Kidney (tissue), 14 donors: ENCODE measurements around the gene SYP. TPM values are rescaled to one million over a fixed set of nuclear protein-coding genes. Genes with fewer than 3 reads are reported as not detected.

Experiments
- DNase-seq, 5 donors: peaks; one replicate each; pipeline ENCODE4 v3.0.0-alpha.2; 2013 to 2020
- FAIRE-seq: peaks from 2 replicates; lab custom pipeline; 2012; peaks lifted over from hg19 to GRCh38; lab: Jason Lieb, UNC
- H3K27ac ChIP-seq, 2 donors: one replicate each; pipeline ENCODE4 v1.7.0; 2013; ENCODE audit warnings: low read depth in 2 of 2, low read length in 2 of 2, inconsistent platforms in 1 of 2
- H3K27me3 ChIP-seq: one replicate; pipeline ENCODE4 v1.7.1; 2013; ENCODE audit warnings: low read length, inconsistent platforms; ENCODE audit not compliant: control insufficient read depth, insufficient read depth
- H3K36me3 ChIP-seq, 3 donors: one replicate each; pipeline versions ENCODE4 v1.7.0 to v1.7.1; 2013; ENCODE audit warnings: low read length in 3 of 3, control low read depth in 1 of 3, inconsistent platforms in 1 of 3; ENCODE audit not compliant: insufficient read depth in 3 of 3, control insufficient read depth in 2 of 3
- H3K4me1 ChIP-seq, 3 donors: one replicate each; pipeline versions ENCODE4 v1.7.0 to v1.7.1; 2013; ENCODE audit warnings: low read length in 3 of 3, inconsistent platforms in 1 of 3, low read depth in 1 of 3; ENCODE audit not compliant: control insufficient read depth in 2 of 3, insufficient read depth in 2 of 3
- H3K4me3 ChIP-seq, 3 donors: one replicate each; pipeline versions ENCODE4 v1.7.0 to v1.8.1; 2013; ENCODE audit warnings: low read length in 3 of 3, control low read depth in 1 of 3, inconsistent platforms in 1 of 3
- H3K9ac ChIP-seq, 3 donors: one replicate each; pipeline versions ENCODE4 v1.7.0 to v1.7.1; 2013; ENCODE audit warnings: low read length in 3 of 3, control low read depth in 1 of 3, inconsistent platforms in 1 of 3
- H3K9me3 ChIP-seq, 3 donors: one replicate each; pipeline versions ENCODE4 v1.7.0 to v1.7.1; 2013; ENCODE audit warnings: low read length in 3 of 3, control low read depth in 1 of 3, inconsistent platforms in 1 of 3; ENCODE audit not compliant: control insufficient read depth in 2 of 3, insufficient read depth in 1 of 3
- intact Hi-C: fragments of 100-400 bp; cut with DNase I; formaldehyde crosslinking; loops from one replicate; pipeline ENCODE4 v1.11.1; 2022
- polyA plus RNA-seq: library from polyadenylated mRNA; stranded (reverse); fragments of 350-450 nt; fragmentation: Illumina TruSeq; extraction: RNeasy Lipid Tissue Mini Kit (QIAGEN cat#74804); gene quantifications from one replicate; pipeline ENCODE4 v1.2.3, GENCODE V29; 2014; ENCODE audit warnings: low read depth, low replicate concordance; ENCODE audit not compliant: insufficient read depth
- total RNA-seq: library from RNA; stranded (reverse); fragmentation: NEBNext Ultra II Directional; extraction: Animal tissue kit (Norgen Biotek cat#: 25700); gene quantifications from one replicate; pipeline ENCODE4 v1.2.1, GENCODE V29; 2021
- TF ChIP-seq, protein P1 (sequence below): IDR thresholded peaks from 3 replicates; pipeline ENCODE4 v1.5.1; 2012; ENCODE audit warnings: mild to moderate bottlenecking, moderate library complexity, borderline replicate concordance; ENCODE audit not compliant: insufficient read depth; ENCODE audit errors: extremely low read depth
- donor health status: control.
- donor health status: control.
- donor health status: control.
- donor health status: control.
- donor health status: control.
- donor health status: DM: yes; HTN: yes; CAD: no.
- donor health status: Normal renal cell carcinoma (clear cell type).

The SYP gene
- total and polyA plus RNA-seq, 2 donors from 2014 or later = 4.0 to 7.2 TPM

DNA sequence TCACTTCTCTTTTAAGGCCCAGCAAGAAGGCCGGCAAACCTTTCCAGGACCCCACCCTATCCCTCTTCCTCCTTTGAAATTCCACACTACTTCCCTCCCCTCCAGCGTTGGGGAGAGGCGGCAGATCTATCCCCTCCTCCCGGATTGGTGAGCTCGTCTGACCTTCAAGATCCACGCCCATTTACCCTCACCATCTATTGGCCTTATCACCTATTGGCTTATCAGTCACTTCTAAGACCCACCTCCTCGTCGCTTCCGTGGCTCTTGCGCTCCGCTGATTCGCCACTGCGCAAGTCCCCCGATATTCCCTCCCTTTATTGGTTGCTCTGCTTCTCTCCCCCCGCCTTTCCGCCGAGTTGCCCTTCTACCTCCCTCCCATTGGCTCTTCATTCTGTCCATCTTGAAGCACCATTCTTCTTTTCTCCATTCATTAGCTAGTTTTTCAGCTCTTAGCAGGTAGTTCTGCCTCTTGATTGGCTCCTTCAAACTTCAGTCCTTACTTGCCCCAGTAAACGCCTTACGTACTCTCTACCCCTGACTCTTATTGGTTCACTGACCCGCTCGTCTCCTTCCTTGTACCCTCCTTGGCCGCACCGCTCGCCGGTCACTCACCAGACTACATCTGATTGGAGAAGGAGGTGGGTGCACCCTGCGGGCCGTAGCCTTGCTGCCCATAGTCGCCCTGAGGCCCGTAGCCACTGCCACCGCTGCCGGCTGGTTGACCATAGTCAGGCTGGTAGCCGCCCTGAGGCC is 9.0 kb downstream of the SYP start:
- Histone ChIP-seq H3K36me3 (no peaks in the 10 kb centered on the region), H3K4me3 (peak overlapping the region; percentile 44 to 65 (median 54)), H3K4me1 (no peaks in the 10 kb centered on the region), H3K9me3 (no peaks in the 10 kb centered on the region), H3K27ac (peak overlapping the region; percentile 67 to 83), H3K9ac (peak overlapping the region; percentile 15 to 73 (median 55)), H3K27me3 (no peaks in the 10 kb centered on the region)
- TF ChIP-seq, protein P1, sequence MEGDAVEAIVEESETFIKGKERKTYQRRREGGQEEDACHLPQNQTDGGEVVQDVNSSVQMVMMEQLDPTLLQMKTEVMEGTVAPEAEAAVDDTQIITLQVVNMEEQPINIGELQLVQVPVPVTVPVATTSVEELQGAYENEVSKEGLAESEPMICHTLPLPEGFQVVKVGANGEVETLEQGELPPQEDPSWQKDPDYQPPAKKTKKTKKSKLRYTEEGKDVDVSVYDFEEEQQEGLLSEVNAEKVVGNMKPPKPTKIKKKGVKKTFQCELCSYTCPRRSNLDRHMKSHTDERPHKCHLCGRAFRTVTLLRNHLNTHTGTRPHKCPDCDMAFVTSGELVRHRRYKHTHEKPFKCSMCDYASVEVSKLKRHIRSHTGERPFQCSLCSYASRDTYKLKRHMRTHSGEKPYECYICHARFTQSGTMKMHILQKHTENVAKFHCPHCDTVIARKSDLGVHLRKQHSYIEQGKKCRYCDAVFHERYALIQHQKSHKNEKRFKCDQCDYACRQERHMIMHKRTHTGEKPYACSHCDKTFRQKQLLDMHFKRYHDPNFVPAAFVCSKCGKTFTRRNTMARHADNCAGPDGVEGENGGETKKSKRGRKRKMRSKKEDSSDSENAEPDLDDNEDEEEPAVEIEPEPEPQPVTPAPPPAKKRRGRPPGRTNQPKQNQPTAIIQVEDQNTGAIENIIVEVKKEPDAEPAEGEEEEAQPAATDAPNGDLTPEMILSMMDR = no peak
- FAIRE-seq (peak; percentile 100), DNase-seq (peak; percentile 95 to 98 (median 96))
- intact Hi-C loops = no loop called here

DNA sequence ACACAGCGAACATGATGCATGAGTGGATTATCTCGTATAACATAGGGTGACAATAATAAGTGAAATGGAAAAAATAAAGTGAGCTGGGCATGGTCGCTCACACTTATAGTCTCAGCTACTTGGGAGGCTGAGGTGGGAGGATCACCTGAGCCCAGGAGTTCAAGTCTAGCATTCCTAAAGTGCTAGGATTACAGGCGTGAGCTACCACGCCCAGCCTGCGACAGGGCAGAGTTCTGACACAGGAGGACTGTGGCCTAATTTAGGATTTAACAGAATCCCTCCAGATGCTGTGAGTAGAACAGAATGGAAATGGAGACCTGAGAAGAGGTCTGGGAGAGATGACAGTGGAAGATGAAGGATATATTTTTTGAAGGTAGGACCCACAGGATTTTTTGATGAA is 10.4 kb downstream of the SYP start:
- DNase-seq (no peak), FAIRE-seq (no peak)
- TF ChIP-seq, protein P1 = no peak
- Histone ChIP-seq H3K9me3 (no peaks in the 10 kb centered on the region), H3K4me1 (peaks cover 0 to 5% (median 0%) of the 10 kb centered on the region in 3 donors), H3K36me3 (no peaks in the 10 kb centered on the region), H3K27ac (no peak overlapping the region), H3K4me3 (no peak overlapping the region), H3K27me3 (no peaks in the 10 kb centered on the region), H3K9ac (no peak overlapping the region)
- intact Hi-C loops = no loop called here

DNA sequence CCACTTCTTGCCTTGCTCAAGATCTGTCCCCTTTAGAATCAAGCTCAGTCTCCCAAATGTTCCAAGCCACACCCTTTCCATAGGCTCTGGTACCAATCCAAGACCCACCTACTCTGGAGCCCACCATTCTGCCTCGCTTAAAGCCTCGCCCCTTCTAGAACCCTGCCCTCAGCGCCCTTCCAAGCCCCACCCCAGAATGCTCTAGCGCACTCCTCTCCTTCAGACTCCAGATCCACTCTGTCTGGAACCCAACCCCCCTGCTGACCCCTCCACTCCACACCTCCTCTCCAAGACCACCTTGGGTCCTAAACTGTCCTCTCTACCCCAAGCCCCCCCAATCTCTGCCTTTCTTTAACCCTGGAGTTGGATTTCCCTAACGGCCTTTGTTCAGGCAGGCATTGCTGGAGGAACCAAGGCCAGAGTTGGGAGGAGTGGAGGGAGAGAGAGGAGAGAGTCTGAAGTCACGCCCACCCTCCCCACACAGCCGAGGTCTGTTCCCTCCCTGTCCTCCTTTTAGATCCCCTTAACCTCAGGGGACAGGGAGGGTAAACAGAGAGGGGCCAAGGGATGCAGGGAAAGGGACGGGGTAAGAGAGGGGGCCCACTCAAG is 11.4 kb downstream of the SYP start:
- intact Hi-C loops = no loop called here
- FAIRE-seq (no peak), DNase-seq (no peak)
- TF ChIP-seq, protein P1 = no peak
- no peaks in the 10 kb centered on the region for H3K27me3 ChIP-seq
- no peak overlapping the region for H3K27ac ChIP-seq
- peaks cover 0 to 5% (median 0%) of the 10 kb centered on the region in 3 donors for H3K4me1 ChIP-seq
- no peak overlapping the region for H3K4me3 ChIP-seq
- no peaks in the 10 kb centered on the region for H3K9me3 ChIP-seq
- no peak overlapping the region for H3K9ac ChIP-seq
- H3K36me3 ChIP-seq = no peaks in the 10 kb centered on the region
